Neural progenitor cell (in vitro differentiated cells): Measurements from ENCODE around the gene URAD.

ENCODE experiments used
- CTCF ChIP-seq: fragments of 200-600 bp; sonication (generic); IDR thresholded peaks from 2 replicates; pipeline ENCODE4 v1.5.1; 2017; ENCODE audit warnings: antibody characterized with exemption, mild to moderate bottlenecking
- EZH2 ChIP-seq: fragments of 200-600 bp; sonication (generic); IDR thresholded peaks from 2 replicates; pipeline ENCODE4 v1.6.1; 2017; ENCODE audit warnings: antibody characterized with exemption, mild to moderate bottlenecking, moderate library complexity

- no peak for TF ChIP-seq CTCF
- no peak for TF ChIP-seq EZH2
Observed at GRCh38 chr13:28012383-28012782, 23.9 kb upstream of the URAD start.
